Forelimb muscle (tissue), 1 donor: ENCODE measurements around the gene SEMA6A. TPM values are rescaled to one million over a fixed set of nuclear protein-coding genes. Genes with fewer than 3 reads are reported as not detected.

Source experiments
- DNase-seq: peaks from one replicate; pipeline ENCODE4 v3.0.0-alpha.2; 2013; ENCODE audit warnings: low read depth
- polyA plus RNA-seq: library from polyadenylated mRNA; unstranded; fragments of 120-200 nt; gene quantifications from one replicate; pipeline ENCODE4 v1.2.1, GENCODE V29; 2013; ENCODE audit not compliant: insufficient read length

The SEMA6A gene
- polyA plus RNA-seq, 1 donor: 43.9 TPM

DNA sequence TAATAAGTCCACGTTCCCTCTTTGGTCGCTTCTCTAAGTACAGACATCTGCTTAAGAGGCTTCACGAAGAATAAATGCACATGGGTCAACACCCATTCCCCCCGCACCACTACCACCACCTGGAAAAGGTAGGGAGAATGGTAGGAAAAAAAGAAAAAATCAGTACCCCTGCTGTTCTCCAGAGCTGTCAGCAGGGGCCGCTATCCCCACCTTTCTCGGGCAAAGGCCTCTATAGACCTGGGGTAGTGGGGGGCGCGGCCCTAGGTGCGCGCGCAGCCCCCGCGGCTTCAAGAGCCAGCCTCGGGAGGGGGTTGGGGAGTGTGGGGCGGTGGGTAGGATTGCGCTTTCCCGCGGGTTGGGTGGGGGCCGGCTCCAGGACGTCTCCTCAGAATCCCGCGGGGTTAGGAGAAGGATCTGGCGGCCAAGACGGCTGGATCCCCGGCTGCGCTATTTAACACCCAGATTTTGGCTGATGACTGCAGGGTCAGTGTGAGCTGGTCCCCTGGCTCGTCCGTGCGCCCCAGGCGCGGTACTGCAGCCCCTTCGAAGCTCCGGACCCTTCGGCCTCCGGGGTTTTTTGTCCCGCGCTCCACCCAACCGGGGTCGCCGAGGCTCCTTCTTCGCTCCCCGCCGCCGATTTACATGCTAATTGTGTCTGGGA, 1.6 kb upstream of the SEMA6A start:
- no peak for DNase-seq

DNA sequence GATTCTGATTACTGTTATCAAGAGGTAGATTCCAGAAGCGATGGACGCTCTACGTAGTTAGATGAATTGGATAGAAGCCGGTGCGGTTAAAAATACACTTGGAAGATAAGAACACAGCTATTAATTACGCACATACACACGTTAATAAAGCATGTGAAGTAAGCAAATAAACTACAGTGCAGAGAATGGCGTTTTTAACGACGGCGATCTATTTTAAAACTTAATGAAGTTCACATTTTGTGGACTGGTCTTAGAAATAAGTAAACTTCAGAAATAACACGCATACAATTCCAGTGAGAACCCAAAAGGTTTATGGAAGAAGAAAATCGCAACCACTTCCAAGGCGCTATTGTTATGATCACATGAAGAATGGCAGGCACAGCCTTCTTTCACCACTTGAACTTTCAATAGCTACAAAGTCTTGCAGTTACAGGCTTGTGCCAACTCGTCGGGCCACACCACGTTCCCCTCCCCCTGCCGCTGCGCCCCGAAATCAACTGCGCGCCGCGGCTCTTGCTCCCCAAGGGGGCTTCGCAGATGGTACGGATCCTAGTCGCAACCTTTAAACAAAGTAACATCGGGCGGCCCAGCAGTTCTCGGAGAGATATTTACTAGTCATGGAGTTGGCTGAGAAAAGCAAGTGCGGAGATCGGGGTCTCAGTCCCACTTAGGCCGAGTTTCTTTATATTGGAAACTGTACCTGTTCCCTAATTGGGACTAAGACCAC, 866 bp upstream of the SEMA6A start:
- DNase-seq: no peak

DNA sequence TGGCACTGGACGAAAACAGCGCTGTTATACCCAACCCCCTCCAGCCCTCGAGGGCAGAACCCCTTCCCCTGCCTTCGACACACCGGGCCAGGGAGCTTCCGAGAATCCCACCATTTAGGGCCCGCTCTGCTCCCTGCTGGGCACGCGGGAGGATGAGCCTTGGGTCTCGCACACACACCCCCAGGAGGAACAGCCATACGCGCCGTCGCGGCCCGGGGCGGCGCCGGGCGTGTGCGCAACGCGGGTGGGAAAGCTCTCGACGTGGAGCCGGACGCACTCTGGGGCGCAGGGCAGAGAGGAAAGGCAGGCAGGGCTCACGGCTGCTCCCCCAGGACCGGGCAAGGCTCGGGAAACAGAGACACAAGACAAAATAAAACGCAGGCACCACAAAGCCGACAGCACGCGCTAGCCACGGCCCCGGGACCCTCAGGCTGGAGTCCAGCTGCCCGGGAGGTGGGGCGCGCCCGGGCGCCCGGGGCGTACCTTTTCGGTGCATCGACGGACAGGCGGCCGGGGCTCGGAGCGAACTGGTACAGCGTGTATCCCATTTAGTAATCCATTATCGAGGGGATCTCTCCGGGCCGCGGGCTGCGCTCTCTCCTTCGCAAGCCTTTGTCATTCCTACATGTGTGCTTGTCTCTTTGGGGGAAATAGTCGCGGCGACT, 789 bp downstream of the SEMA6A start:
- no peak for DNase-seq

DNA sequence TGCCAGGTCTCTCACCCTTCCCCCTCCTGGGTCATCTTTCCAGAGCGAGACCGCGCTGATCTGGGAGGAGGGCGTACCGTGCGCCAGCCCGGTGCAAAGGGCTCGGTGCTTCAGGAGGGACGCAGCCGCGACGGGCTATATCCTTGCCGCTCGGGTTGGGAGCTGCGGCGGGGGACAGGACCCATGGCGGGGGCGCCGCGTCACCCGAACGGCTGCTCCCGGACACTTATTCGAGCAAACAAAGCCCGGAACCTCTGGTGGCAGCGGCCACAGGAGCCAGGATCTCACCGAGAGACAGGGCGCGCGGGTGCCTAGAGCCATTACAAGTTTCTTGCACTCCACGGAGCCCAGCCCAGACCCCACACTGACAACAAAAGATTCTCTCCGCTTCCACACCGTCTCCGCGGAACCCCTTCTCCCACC, 1.3 kb downstream of the SEMA6A start:
- DNase-seq: no peak

DNA sequence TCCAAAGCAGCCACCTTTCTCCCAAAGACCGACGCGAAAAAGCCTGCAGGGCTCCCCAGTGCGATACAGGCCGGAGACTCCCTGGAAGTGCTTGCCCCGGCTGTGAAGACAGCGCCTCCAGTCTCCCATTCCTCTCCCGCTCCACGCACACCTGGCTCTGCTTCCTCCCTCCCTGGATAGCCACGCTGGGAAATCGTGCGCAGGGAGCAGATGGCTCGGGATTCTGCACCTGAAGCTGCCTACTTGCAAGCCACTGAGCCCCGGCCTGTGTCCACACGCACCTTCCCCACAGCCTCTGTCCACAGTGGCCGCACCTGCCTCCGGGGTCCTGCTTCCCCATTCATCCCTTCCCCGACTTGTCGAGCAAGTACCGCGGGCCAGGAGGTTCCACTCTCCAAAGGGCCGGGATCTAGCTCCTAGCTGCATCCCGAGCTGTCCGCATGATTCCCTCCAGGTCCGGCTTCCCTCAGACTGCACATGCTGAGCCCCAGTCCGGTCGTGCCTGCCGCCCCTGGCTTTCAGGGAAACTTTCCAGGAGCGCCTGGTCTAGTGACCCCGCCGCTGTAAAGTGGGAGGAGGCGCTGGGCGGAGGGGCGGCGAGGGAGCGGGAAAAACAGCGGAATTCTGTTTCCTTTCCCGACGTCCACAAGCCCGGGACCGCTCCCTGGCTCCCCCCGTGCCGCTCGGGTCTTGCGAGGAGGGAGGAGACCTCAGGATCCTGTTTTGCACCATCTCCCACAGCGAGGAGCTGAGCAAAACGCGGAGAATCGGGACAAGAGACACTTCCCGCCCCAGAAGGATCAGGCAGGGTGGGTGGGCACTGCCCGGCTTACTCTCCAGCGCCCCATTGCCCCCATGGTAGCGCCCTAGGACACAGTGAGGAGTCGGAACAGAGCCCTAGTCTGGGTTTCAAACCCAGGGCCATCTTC, 2.0 kb downstream of the SEMA6A start:
- DNase-seq: no peak

DNA sequence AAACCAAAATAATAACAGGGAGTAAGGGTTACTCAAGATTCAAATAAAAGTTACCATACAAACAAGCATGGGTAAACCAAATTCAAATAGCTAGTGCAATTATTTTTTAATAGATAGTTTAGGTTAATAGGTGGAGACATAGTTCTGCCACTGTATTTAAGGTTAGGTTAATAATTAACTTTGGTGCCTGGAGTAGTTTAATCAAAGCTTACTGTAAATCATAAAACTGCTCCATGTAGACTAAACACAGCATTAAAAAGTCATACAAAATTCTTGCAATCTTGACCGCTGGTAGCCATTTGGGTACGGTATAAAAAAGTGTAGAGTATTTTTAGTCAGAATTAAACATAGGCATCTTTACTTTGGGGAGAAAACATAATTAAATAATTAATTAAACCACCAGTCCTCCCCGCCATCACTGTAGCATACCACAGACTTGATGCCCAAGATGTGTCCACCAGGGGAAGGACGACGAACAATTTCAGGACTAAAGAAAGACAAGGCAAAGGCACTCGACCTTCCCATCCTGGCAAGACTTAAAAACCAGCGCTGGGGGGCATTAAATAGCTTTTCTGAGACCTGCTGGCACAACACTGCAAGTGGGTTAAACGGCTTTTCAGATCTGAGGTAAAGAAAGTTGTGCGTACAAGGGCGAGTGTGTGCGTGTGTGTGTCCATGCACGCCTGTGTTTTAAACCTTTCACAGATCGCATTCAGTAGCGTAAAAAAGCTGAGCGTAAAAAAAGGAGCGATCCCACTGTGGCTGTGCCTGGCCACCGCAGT, 2.9 kb downstream of the SEMA6A start:
- DNase-seq: no peak

DNA sequence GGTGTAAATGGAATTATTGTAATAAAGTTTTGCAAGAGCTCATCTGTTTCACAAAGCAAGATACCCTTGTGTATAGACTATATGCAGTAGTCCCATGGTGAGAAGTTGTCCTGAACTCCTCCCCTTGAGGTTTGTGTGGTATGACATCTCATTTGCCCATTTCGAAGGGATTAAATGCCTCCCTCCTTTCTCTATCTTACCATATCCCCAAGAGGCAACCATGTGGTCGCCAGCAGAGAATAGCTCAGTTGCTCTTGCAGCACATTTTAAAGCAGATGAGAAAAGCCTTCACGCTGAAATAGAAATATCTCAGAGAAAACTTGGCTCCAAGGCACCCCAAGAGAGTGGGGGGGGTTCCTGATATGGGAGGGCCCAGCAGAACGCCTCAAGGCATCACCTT, 4.6 kb downstream of the SEMA6A start:
- no peak for DNase-seq

DNA sequence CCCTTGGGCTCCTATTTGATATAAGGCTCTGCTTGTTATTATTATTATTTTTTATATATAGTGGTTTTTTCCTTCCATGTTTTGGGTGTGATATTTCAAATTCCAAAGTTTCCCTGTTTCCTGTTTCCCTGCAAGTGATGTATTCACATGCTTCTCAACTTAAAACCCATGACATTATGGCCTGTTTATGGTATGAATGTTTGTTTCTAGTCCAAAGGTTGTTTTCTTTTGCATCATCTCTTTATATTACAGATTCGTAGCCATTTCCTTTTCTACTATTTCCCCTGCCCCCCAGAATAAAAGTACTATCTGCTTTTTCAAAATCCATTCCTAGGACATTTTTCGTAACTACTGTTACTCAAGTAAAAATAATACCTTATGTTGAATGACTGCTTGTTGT, 7.5 kb downstream of the SEMA6A start:
- no peak for DNase-seq

DNA sequence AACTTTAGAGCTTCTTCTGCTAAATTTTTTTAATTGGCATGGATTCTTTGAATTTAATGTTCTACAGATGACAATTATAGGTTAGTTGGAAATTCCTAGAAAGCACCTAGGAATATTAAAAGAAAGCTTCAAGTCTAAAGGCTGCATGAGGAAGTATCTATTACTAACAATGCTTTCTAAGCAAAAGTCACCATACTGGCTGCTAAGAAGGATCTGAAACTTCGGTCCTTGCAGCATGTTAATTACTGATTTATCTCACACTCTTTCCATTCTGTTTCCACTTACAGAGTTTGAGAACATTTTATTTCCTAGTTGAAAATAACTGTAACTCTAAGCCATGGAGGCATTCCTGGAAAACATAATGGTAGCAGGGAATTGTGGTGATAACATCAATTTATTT, 8.4 kb downstream of the SEMA6A start:
- no peak for DNase-seq

DNA sequence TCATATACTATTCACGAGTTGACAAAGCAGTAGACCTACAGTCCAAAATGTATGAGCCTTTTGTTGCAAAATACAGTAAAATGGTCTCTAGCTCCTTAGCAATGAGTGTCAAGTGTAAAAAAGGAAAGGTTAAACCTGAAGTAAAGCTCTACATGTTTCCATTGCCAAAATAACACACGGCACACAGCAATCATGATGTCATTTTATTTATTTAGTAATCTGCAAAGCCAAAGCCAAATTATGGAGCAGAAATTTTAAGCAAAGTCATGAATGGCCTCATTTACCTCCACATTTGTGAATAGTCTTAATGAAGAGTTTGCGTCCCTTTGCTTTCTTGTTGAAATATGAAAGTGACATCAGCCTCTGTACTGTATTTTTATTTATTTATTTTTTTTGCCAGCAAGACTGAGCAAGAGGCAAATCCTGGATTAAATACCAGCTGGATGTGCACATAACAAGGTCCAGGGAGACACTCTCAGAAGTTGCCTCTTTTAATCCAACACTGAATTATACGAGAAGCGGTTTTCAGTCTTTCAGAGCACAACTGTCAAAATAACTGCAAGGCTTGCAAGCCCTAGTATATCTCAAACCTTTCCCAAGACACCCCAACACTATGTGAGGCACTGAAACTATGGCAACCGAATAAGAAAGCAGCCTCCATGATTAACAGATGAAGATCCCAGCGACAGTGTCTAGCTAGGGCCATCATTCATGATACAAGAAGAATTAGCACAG, 9.7 kb downstream of the SEMA6A start:
- DNase-seq: no peak

DNA sequence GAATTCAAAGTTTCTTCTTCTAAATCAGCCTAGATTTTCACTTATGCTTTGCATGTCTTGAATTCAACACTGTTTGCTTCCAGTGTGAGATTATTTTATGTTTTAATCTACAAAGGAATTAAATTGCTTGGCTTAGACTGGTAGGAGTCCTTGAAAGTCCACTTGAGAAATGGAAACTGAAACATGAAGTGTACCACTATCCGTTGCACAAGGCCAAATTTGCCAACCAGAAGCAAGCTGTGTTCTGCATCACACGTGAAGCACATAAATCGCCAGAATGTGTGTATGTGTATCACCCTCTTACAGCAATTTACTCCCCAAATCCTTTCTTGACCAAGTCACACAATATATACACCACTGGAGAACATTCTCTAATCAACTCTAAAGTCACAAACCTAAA, 10.3 kb downstream of the SEMA6A start:
- no peak for DNase-seq

DNA sequence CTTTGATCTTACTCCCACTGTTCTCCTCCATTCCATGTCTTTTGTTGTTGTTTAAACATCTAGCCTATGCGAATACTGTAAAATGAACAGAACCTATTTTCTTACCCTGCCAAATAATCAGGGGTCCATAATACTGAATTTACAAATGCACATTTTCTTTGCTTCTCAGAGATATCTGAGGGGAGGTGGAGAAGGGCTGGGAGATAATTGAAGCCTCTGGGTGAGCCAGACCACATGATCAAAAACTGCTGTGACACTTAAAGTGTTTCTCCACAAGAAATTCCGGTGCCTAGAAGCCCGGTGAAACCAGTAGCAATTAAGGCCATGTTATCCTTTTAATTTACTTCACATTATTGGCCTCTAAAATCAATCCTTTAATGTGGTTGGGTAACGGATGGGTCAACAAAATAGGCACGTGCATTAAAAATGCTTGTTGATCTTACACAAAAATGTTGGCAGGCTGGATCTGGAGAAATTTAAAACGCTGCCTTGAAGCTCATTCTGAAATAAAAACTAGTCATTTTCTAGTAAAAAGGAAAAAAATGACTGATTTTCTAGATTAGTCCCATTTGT, 10.8 kb downstream of the SEMA6A start:
- DNase-seq: no peak

DNA sequence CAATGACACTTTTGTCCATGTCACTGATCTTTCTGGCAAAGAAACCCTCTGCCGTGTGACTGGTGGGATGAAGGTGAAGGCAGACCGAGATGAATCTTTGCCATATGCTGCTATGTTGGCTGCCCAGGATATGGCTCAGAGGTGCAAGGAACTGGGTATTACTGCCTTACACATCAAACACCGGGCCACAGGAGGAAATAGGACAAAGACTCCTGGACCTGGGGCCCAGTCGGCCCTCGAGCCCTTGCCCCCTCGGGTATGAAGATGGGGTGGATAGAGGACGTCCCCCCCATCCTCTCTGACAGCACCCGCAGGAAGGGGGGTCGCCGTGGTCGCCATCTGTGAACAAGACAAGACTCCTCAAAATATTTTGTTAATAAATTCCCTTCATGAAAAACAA, 12.0 kb downstream of the SEMA6A start:
- DNase-seq: no peak

DNA sequence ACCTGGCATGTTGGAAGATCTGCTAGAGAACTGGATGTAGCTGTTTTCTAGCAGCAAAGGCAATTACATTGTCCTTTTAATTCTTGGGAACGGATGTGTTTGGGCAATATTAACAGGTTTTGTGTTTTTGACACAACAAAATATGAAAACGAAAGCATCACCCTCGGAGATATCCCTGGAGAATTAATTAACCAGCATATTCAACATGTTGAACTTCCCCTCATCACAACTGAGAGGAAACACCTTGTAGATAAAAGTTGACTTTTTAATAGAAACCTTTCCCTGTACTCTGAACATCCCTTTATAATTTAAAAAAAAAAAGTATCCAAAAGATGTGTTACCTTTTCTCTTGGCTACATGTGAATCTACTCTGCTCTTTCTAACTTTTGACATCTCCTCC, 13.0 kb downstream of the SEMA6A start:
- no peak for DNase-seq

DNA sequence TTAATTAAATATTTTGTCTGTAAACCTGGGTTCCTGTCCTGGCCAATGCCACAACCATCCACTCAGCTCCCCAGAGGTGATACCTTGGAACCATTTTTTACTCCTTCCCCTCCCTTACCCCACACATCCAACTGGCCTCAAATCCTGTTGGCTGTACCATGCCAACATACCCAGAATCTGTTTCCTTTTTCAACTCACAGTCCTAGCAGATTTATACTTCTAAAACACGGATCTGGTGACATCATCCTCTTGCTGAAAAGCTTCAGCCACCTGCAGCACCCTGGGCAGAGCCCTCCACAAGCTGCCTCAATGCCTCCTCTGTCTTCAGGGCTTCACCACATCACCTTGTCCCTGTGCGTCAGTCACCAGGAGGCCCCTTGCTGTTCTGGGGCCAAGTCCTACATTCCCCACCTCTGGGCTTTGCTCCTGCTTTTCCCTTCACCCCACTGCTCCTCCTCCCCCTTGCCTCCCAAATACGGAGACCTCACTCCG, 14.9 kb downstream of the SEMA6A start:
- no peak for DNase-seq

DNA sequence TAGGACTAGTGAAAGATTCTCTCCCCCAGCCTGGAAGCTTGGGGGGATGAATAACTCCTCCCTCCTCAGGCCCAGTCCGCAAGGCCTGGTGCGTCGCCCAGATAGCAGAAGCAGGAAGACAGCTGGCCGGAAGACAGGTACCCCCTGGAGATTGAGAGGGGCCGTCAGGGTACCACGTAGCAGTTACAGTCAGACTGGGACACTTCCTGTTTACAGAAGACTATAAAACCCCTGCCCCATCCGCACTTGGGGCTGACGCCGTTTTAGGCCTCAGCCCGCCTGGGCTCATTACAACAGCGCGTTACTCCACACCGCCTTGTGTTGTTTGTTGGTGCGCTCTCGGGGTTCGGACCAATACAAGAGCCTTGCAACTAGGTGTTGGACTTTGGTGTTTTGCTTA, 15.4 kb downstream of the SEMA6A start:
- DNase-seq: no peak

DNA sequence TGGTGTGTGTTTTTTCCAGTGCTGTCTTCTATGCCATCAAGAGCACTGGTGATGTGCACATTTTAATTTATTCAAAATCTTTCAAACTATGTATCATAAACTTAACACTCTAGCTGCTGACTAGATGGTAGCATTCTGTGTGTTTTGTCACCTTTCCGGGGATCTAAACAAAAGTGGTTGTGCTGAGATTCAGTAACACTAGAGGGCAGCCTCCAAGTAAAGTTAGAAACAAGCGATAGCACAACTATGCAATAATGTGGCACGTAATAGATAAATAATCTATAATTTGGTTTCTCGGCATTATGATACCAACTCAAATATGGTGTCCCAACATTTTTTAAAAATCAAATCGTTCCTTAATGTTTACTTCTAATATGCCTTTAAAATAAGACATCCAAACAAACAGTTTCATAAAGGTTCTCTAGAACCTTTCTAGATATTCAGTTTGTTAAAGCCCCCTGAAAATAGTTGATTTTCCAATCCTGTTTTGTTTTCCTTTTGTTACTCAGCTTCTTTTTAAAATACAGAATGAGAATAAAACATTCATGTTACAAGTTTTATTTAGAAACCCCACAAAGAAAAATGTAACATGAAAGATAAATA, 16.9 kb downstream of the SEMA6A start:
- no peak for DNase-seq

DNA sequence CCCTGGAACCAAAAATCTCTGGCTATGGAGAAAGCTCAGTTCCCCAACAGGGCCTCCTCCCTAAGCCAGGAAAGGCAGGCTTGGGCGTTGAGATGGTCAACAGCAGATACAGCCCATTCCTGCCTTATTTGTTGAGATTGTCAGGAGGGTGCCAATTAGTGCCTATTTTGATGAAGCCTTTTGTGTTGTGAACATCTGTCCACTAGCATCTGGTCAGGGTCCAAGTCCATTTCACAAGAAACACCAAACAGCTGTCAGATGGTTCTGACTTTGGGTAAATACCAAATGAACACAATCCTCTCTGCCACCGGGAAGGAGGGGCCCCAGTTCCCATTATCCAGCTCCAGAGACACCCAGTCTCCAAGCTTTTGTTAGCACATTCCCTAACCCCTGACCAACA, 19.9 kb downstream of the SEMA6A start:
- DNase-seq: no peak

DNA sequence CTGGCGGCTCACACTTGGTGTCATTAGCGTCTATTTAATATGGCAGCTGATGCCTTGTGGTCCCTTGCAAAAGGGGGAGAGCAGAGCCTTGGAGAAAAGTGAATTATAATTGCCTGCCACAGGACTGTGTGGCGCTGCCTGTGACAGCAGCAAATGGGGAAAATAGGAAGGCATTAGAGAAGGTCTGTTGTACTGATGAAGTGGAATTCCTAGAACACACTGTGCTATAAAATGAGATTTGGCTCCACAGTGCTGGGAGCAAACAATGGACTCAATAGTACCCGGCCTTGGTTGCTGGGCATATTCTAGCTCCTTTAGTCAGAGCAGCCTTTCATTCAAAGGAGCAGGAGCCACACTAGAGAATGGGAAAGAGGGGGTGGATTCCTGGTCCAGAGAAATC, 21.3 kb downstream of the SEMA6A start:
- no peak for DNase-seq

DNA sequence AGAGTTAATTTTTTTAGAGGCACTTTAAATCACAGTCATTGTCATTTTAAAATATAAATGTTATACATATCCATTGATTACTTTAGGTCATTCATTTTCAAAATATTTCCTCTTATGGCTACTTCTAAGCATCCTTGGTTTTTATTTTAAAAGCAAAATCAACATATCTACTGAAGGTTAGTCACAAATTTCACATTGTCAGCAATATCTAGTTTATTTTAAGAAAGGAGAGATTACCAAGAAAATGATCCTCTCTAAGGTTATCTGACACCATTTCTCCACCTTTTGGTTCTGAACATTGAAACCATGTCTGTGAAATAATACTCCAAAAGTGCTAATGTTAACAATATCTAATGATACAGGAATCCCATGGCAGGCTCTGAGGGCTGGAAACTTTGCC, 24.5 kb downstream of the SEMA6A start:
- no peak for DNase-seq
